ENCODE results near the gene RALGAPA2. TPM values are rescaled to one million over a fixed set of nuclear protein-coding genes. Genes with fewer than 3 reads are reported as not detected.

The RALGAPA2 gene
- total RNA-seq, 2 donors from 2014 or later, result 55.5 to 80.0 TPM

DNA sequence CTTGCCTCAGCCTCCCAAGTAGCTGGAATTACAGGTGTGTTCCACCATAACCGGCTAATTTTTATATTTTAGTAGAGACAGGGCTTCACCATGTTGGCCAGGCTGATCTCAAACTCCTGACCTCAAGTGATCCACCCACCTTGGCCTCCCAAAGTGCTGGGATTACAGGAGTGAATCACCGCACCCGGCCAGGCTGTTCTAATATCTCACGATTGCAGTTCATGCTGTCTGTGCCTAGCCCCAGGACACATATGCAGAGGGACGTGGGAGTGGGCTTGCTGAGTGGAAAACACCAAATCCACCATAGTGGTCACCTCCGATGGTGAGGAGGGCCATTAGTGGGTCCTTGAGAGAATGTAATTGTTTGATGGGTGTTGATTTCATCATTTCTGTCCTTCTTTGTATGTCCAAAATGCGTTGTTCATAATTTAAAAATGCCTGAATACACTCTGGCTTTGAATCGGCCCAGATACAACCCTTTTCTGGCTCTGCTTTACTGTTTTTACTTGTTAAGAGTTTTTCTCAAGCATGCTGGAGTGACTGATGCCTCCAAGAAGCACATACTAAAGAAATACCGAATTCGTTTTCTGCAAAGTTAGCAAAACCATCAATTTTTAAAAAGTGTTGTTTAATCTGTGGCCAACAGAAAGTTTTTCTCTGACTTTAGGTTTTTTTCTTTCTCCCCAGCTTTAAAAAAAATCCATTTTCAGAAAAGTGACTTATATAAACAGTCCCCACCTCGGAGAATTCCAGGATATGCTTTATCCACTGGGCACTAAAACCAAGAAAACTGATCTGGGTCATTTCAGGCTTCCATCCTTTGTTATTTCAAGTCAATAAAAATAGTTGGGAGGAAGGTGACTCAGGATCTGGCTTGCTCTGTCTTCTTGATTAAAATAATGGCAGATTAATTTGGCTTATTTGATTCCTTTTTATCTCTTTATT lies 18.8 kb upstream of the RALGAPA2 start:
- ATAC-seq, result no peak
- DNase-seq, result no peak
- intact Hi-C loops (cut with DNase I, micrococcal nuclease), result no loop called here

DNA sequence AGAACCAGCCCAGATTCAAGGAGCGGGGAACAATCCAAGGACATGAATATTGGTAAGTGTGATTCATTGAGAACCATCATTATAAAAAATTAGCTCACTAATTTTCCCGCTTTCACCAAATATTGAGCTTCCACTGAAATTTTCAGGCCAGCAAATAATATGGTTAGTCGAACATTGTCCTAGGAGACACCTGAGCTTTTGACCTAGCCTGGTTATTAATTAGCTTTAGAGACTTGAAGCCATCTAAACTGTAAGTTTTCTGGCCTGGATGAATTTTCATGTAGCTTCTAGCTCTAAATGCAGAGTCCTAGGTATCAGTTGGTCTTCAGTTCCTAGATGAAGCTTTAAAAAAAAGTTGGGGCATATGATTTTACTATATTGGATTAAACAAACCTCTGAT lies 17.1 kb upstream of the RALGAPA2 start:
- DNase-seq (no peak), ATAC-seq (no peak)
- intact Hi-C loops (cut with DNase I, micrococcal nuclease), result no loop called here

DNA sequence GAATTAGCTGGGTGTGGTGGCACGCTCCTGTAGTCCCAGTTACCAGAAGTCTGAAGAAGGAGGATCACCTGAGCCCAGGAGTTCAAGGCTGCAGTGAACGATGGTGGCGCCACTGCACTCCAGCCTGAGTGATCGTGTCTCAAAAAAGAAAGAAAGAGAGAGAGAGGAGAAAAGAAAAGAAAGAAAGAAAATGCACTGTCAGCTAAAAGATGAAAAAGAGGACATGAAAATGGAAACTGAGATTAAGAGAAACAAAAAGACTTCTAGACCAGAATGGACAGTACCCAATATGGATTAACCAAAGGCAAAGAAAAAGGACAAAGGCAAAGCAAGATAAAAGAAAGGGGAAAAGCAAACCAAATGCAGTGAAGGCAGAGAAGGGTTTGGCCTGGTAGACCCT lies 9.0 kb upstream of the RALGAPA2 start:
- DNase-seq, result no peak
- intact Hi-C loops (cut with DNase I, micrococcal nuclease), result no loop called here
- no peak for ATAC-seq

DNA sequence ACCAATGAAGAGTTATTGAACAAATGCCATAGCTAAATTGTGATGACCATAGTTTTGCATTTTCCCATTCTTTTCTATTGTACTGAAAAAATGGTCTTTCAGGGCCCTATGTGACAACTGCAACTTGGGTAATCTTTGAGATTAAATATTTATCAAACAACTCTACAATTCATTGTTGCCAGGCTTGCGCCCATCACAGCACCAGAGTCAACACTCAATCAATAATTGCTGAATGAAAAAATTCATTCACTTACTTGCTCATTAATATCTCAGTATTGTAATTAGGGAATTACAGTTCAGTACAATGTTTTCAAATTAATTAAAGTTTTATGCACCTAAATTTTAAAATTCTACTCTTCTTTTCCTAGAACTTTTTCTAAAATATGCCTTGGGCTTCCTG lies 7.7 kb upstream of the RALGAPA2 start:
- intact Hi-C loops (cut with DNase I, micrococcal nuclease), result no loop called here
- DNase-seq (no peak), ATAC-seq (no peak)

DNA sequence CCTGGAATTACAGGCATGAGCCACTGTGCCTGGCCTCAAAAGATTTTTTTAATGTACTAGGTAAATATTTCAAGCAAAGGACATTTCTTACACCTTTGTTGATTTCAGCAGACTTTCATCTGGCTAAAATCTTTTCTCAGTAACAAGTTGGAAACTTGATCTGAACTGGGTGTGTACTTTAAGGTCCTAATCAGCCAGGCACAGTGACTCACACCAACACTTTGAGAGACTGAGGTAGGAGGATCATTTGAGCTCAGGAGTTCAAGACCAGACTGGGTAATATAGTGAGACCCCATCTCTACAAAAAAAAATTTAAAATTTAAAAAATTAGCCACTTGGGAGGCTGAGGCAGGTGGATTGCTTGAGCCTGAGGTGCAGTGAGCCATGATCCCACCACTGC lies 7.0 kb upstream of the RALGAPA2 start:
- intact Hi-C loops (cut with DNase I, micrococcal nuclease), result no loop called here
- ATAC-seq (no peak), DNase-seq (no peak)

DNA sequence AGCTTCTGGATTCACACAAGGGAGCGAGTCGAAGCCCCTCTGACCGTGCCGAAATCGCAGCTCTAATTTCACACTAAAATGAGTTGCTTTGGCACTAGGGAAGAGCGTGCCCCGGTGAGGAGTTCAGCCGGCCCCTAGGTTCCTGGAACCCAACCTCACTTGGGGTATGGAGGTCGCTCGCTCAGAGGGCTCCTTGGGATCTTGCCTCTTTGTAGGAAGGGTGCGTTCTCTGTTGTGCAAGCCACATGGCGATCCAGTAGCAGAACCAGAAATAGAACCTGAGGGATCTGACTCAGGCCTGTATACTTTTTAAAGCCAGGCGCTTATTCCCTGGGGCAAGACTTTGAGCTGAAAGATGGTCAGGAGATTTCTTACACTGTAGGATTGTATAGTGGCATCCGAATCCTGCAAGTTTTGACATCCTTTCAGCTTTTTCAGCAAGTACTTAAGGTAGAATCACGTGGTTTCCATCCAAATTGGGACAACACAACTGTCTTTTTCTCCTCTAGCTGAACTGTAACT lies 861 bp upstream of the RALGAPA2 start:
- no peak for ATAC-seq
- intact Hi-C loops (cut with DNase I, micrococcal nuclease), result no loop called here
- DNase-seq, result peak in 1 of 2 donors; percentile 41

DNA sequence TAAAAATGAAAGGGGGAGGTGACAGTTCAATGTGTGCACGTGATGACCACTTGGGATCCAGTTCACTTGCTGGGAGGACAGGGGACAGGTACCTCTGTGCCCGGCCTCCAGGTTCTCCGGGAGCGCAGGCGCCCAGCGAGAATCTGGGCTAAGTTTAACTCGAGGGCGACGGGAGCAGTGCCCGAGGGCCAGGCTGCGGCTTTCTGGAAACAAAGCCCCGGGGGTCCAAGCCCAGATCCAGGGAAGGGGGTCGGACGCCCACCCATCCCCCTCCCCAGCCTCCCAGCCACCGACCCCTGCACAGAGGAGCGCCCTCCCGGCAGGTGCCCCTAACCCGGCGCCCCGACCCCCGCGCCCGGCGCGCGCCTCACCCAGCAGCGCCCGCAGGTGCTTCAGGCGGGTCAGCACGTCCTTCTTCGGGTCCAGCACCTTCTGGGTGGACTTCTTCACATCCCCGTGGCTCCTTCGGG lies 405 bp downstream of the RALGAPA2 start:
- ATAC-seq (peak; percentile 36), DNase-seq (peak in 1 of 2 donors; percentile 31)
- intact Hi-C loops (cut with DNase I, micrococcal nuclease), result no loop called here

DNA sequence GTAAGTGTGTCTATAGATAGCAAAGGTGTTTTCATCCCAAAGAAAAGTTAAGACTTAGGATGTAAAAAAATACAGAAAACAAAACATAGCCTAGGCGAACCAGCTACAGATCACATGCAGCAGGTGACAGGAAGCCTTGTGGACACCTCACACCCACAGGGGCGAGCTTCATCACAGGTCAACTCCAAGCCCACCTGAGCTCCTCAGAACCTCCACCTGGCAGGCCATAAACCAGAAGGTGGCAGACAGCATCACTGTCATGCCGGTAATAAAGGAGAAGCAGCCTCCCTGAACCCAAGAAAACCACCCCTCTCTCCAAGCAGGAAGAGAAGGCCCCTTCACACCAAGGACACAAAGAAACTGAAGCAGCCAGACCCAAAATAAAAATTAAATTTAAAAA lies 1.0 kb downstream of the RALGAPA2 start:
- ATAC-seq, result peak; percentile 35
- intact Hi-C loops (cut with DNase I, micrococcal nuclease), result no loop called here
- DNase-seq, result peak; percentile 47 to 49

DNA sequence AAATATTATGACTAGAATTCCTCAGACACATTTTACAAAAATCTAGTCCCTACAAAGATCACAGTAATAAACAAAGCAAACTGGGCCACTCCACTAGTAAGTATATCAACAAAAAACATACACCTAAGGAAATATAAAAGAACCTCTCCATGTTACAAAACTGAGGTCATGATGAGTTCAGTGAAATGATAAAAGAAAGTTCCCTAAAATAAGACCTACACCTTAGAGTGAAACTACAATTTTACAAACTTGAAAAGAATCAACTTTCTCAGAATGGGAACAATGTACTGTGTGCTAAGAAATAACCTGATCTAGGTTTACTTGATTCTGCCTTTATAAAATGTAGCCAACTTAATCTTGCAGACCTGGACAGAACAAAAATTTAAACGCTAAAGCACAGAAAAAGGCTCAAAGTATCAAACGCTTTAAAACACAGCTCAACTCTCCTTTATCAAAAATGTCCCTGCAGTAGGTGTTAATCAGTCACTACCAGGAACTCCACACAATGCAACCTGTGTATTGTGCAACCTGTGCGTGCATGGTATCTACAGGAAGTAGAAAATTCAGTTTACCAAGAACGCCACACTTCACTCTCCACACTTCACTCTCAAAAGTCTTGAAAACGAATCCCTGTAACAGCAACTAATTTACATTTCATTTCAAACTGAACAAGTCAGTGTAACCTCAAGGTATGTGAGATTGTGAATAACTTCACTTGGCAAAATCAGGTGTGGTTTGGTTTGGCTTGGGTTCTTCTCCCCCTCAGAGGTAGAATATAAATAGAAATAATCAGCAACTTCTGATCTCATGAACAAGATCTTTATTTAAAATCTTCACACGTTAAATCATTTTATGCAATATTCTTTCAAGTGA lies 1.8 kb downstream of the RALGAPA2 start:
- DNase-seq, result peak; percentile 34 to 72
- peak; percentile 74 for ATAC-seq
- intact Hi-C loops (cut with DNase I, micrococcal nuclease), result no loop called here

DNA sequence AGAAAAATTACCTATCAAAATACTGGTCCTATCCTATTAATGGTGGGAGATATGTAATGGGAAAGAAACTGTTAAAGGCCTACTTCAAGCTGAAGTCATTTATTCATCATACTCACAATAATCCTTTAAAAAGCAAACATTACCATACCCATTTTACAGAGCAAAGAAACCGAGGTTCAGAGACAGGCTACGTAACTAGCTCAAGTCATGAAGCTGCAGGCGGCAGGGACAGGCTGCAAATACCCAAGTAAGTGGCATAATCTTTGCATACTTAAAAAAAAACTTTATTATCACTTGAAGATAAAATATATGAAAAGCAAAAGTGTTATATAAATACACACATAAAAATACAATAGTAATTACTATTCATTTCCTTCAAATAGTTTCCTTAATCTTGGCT lies 2.6 kb downstream of the RALGAPA2 start:
- intact Hi-C loops (cut with DNase I, micrococcal nuclease), result no loop called here
- peak in 1 of 2 donors; percentile 12 for DNase-seq
- ATAC-seq, result no peak

DNA sequence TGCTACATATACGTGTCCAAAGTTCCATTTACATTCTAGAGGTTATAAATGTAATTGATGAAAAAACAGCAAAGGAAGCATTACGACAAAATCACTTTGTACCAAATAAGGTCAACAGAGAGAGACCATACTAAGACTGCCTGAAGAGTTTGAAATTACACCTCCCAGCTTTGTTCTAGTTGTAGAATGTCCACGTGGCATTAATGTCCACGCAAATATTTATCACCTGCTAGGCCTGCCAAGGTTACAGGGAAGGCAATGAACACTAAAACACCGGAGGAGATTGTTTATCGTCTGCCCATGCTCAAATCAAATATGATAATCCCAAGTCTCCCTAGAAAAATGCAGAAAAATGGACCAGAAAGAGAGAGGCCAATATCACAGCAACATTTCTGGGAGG lies 6.2 kb downstream of the RALGAPA2 start:
- no peak for DNase-seq
- intact Hi-C loops (cut with DNase I, micrococcal nuclease), result no loop called here
- ATAC-seq, result no peak

DNA sequence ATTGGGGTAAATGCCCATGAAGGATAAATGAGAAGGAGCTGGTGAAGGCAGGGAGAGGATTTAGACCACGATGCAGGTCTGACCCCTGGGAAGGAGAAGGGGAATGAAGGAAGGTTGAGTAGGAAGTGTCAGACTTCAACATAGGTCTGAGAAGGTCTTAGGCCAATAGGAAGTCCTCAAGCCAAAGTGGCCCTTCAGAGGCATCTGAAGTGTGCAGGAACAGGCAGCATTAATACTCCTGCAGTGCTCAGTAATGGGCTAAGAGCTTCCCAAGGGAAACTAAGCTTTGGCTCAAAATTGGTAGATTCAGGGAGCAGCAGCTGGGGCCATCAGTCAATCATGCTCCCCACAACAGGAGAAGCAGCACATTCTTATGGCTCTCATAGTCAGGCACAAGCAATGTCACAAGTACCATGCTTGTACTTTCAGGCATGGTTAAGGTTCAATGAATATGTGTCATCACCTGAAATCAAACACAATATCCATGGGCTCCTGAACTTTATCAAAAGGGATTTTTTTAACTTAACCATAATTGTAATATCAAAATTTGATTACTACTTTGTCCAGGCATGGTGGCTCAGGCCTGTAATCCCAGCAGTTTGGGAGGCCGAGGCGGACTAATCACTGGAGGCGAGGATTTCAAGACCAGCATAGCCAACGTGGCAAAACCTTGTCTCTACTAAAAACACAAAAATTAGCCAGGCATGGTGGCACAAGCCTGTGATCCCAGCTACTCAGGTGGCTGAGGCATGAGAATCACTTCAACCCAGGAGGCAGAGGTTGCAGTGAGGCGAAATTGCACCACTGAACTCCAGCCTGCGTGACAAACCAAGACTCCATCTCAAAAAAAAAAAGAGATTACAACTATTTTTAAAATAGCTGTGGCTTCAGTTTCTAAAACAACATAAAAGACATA lies 9.9 kb downstream of the RALGAPA2 start:
- ATAC-seq, result no peak

DNA sequence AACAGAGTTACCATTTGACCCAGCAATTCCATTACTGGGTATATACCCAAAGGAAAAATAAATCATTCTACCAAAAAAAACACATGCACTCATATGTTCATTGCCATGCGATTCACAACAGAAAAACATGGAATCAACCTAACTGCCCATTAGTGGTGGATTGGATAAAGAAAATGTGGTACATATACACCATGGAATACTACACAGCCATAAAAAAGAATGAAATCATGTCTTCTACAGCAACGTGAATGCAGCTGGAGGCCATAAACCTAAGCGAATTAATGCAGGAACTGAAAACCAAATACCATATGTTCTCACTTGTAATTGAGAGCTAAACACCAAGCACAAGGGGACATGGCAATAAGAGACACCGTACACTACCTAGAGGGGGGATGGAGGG lies 12.5 kb downstream of the RALGAPA2 start:
- intact Hi-C loops (cut with DNase I, micrococcal nuclease), result no loop called here
- ATAC-seq, result no peak
- DNase-seq, result no peak

More for the DNA sequence above, 9.9 kb downstream of the RALGAPA2 start:
- intact Hi-C loops (cut with DNase I, micrococcal nuclease), result no loop called here
- no peak for DNase-seq

DNA sequence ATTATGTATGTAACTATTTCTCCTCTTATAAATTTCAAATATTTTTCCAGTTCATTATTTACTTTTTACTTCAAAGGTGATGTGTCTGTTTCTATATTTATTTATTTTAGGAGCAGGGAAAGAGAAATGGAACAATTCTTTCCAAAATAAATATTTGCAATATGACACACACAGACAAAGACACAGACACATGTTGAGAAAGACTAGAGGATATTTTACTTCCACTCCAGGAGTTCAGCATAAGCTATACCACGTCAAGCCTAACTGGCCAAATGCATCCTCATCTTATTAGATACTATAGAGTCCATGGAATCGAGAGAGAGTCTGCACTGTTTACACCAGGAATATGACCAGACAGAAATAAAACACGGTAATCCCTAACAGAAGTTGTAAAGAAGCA lies 13.3 kb downstream of the RALGAPA2 start:
- intact Hi-C loops (cut with DNase I, micrococcal nuclease), result no loop called here
- no peak for ATAC-seq
- no peak for DNase-seq

DNA sequence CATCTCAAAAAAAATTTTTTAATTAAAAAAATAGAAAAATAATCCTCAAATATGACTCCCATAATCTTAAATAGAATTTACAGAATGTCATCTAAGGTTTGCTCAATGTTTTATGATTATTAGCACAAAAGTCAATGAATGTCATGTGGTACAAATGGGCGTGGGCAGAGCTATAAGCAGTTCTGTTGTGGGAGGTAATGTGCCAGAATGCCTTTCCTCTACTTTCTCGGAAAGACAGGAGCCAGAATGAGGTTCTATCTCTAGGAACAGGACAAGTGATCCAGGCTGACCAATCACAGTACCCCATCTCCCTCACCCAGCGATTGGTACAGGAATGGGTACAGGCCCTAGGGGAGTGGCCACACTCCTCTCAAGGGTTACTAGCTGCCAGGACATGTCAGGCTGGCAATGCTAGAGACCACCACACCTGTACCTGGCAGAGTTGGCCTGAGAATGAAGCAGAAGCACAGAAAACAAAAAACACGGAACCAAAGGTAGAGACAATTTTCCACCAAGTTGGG lies 15.1 kb downstream of the RALGAPA2 start:
- ATAC-seq, result peak; percentile 91
- intact Hi-C loops (cut with DNase I, micrococcal nuclease), result no loop called here
- peak in 1 of 2 donors; percentile 29 for DNase-seq

DNA sequence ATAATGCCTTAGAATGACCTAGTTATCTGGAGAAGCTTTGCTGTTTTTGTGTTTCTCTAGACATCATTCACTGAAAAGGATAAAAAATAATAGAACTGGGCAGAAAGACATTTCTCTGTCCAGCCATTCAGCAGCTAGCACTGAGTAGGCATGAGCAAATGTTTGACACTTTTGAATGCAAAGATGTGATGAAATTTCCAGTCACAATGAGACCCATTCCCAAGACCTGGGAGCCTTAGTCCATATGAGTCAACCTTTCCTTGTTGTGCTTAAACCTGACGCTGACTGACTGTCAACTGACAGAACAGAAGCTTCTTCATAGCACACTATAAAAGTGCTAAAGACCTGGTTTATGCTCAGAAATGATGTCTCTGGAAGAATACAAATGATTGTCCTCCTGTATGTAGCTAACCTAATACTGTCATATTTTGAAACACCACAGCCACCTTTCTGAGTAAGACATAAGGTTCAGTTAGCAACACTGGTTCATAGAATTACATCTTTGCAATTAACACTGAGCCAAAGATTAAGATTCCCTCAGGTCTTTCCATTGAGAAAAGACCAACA lies 17.1 kb downstream of the RALGAPA2 start:
- no peak for ATAC-seq
- intact Hi-C loops (cut with DNase I, micrococcal nuclease), result no loop called here

DNA sequence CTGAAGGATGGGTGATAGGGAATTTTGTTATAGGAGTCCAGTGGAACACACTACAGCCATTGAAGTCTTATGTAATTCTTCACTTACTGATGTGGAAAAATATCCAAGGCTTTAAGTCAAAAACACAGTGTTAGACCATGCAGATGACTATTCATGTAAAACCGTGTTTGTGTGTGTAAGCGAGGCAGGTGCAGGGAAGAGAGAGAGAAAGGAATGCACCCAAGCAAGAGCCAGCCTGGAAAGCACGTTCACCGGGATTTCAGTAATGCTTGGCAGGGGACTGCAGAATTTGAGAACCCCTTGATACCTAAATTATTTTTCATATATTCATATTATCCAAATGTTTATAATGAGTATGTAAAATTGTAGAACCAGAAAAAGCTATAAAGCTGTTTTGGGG lies 17.9 kb downstream of the RALGAPA2 start:
- ATAC-seq (no peak), DNase-seq (no peak)
- intact Hi-C loops (cut with DNase I, micrococcal nuclease), result no loop called here

More for the DNA sequence above, 17.1 kb downstream of the RALGAPA2 start:
- DNase-seq, result no peak

DNA sequence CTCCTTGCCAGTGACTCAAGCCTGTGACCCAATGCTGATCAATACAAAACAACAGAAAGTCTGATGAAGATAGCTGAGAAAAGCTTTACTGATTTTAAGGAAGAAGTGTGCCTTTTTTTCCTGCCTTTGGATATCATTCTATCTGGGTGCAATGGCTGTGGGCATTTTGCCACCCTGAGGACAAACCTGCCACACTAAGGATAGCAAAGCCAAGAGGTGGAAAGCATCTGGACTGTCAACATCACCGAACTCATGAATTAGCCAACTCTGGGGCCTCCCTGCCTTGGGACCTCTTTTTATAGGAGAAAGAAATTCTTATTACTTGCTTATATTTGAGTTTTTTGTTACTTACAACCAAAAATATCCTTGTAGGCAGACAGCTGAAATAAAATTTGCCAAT lies 19.9 kb downstream of the RALGAPA2 start:
- ATAC-seq, result no peak

More for the DNA sequence above, 19.9 kb downstream of the RALGAPA2 start:
- intact Hi-C loops (cut with DNase I, micrococcal nuclease), result no loop called here
- no peak for DNase-seq

All from left colon (tissue), 2 donors.